ENCODE results near the gene MPZL3.

Gene MPZL3

GRCh38 chr11:118251858-118252652 is at the start of gene MPZL3:
TSS of gene MPZL3 (minus strand) at chr11:118252365. CDS start at chr11:118252294, 71 bp downstream.
- DNase-seq = peak; percentile 97 to 99

GRCh38 chr11:118301600-118302195 is 49.5 kb upstream of the MPZL3 start:
- DNase-seq = no peak

GRCh38 chr11:118295815-118296454 is 43.8 kb upstream of the MPZL3 start:
- no peak for DNase-seq

- no peak for DNase-seq
These were observed 43.0 kb upstream of the MPZL3 start for GRCh38 chr11:118295199-118295598.

GRCh38 chr11:118294053-118294452 is 41.9 kb upstream of the MPZL3 start:
- DNase-seq = no peak

- DNase-seq = no peak
These were observed 39.4 kb upstream of the MPZL3 start for GRCh38 chr11:118291477-118292135.

GRCh38 chr11:118290923-118291322 is 38.8 kb upstream of the MPZL3 start:
- DNase-seq = no peak

- no peak for DNase-seq
These were observed 37.2 kb upstream of the MPZL3 start for GRCh38 chr11:118289401-118289800.

GRCh38 chr11:118287006-118287405 is 34.8 kb upstream of the MPZL3 start:
- DNase-seq = no peak

GRCh38 chr11:118286545-118286944 is 34.4 kb upstream of the MPZL3 start:
- DNase-seq = no peak

GRCh38 chr11:118283756-118284350 is 31.7 kb upstream of the MPZL3 start:
- DNase-seq = no peak

- no peak for DNase-seq
These were observed 31.0 kb upstream of the MPZL3 start for GRCh38 chr11:118283037-118283636.

- no peak for DNase-seq
These were observed 30.4 kb upstream of the MPZL3 start for GRCh38 chr11:118282606-118283005.

- DNase-seq = no peak
These were observed 29.1 kb upstream of the MPZL3 start for GRCh38 chr11:118281284-118281683.

- DNase-seq = no peak
These were observed 25.1 kb upstream of the MPZL3 start for GRCh38 chr11:118277312-118277711.

- no peak for DNase-seq
These were observed 24.3 kb upstream of the MPZL3 start for GRCh38 chr11:118276422-118276821.

- no peak for DNase-seq
These were observed 23.0 kb upstream of the MPZL3 start for GRCh38 chr11:118275176-118275575.

GRCh38 chr11:118274186-118274585 is 22.0 kb upstream of the MPZL3 start:
- no peak for DNase-seq

- DNase-seq = no peak
These were observed 19.8 kb upstream of the MPZL3 start for GRCh38 chr11:118272001-118272400.

GRCh38 chr11:118267486-118267885 is 15.3 kb upstream of the MPZL3 start:
- DNase-seq = no peak

GRCh38 chr11:118265954-118266353 is 13.8 kb upstream of the MPZL3 start:
- DNase-seq = no peak
